ENCODE results near the gene DMWD.
"Not testable (repeated sequence)": the region's sequence is repeated elsewhere in the genome, so short reads cannot be mapped to it uniquely, and the experiment has no call there.

The DMWD gene

GRCh38 chr19:45801603-45802175, 9.0 kb upstream of the DMWD start:
- Histone ChIP-seq H3K27ac (ENCODE audit: low read depth, low read length) (no peak overlapping the region), H3K79me1 (ENCODE audit: low read length) (no peaks in the 10 kb centered on the region), H3K79me2 (ENCODE audit: control insufficient read depth, insufficient read depth, low read length, poor library complexity) (no peaks in the 10 kb centered on the region), H2AK5ac (ENCODE audit: low read length) (no peak overlapping the region), H3K4ac (ENCODE audit: low read depth, low read length) (no peak overlapping the region), H3K14ac (ENCODE audit: low read length) (no peak overlapping the region), H3K27me3 (ENCODE audit: insufficient read depth, low read length) (no peaks in the 10 kb centered on the region), H2BK12ac (ENCODE audit: low read length) (no peak overlapping the region), H3K9me3 (ENCODE audit: insufficient read depth, low read depth, low read length) (no peaks in the 10 kb centered on the region), H4K8ac (ENCODE audit: low read depth, low read length) (no peak overlapping the region), H3K9ac (ENCODE audit: low read length) (no peak overlapping the region), H3K4me1 (ENCODE audit: control insufficient read depth in 1 of 2, insufficient read depth in 2 of 2, low read length in 2 of 2) (peaks cover 0 to 10% of the 10 kb centered on the region in 2 experiments), H2AFZ (ENCODE audit: insufficient read depth, low read length, poor library complexity) (no peak overlapping the region), H3K4me2 (ENCODE audit: low read length) (no peak overlapping the region), H3K36me3 (ENCODE audit: control insufficient read depth in 1 of 2, insufficient read depth in 2 of 2, low read length in 2 of 2) (no peaks in the 10 kb centered on the region), H2BK120ac (ENCODE audit: insufficient read depth, low read length, poor library complexity) (no peak overlapping the region), H3K23ac (ENCODE audit: low read length) (no peak overlapping the region), H3K18ac (ENCODE audit: low read length) (no peak overlapping the region), H3K4me3 (ENCODE audit: low read depth, low read length) (no peak overlapping the region), H4K12ac (ENCODE audit: low read depth, low read length) (no peak overlapping the region), H4K91ac (ENCODE audit: low read depth, low read length) (no peak overlapping the region), H2BK5ac (ENCODE audit: low read depth, low read length, poor library complexity) (no peak overlapping the region)
- WGBS (ENCODE audit: extremely low coverage, insufficient coverage, insufficient read length) = no CpG with 5 or more reads among the region's 7 CpGs
- DNase-seq = no peak

GRCh38 chr19:45800070-45800553, 7.5 kb upstream of the DMWD start:
- Histone ChIP-seq H3K9me3 (ENCODE audit: insufficient read depth, low read depth, low read length) (no peaks in the 10 kb centered on the region), H4K91ac (ENCODE audit: low read depth, low read length) (no peak overlapping the region), H3K4me2 (ENCODE audit: low read length) (no peak overlapping the region), H3K27me3 (ENCODE audit: insufficient read depth, low read length) (no peaks in the 10 kb centered on the region), H2BK12ac (ENCODE audit: low read length) (no peak overlapping the region), H2AK5ac (ENCODE audit: low read length) (no peak overlapping the region), H3K79me2 (ENCODE audit: control insufficient read depth, insufficient read depth, low read length, poor library complexity) (no peaks in the 10 kb centered on the region), H3K27ac (ENCODE audit: low read depth, low read length) (no peak overlapping the region), H4K12ac (ENCODE audit: low read depth, low read length) (no peak overlapping the region), H3K4ac (ENCODE audit: low read depth, low read length) (no peak overlapping the region), H3K23ac (ENCODE audit: low read length) (no peak overlapping the region), H3K79me1 (ENCODE audit: low read length) (no peaks in the 10 kb centered on the region), H3K14ac (ENCODE audit: low read length) (no peak overlapping the region), H2BK5ac (ENCODE audit: low read depth, low read length, poor library complexity) (no peak overlapping the region), H2AFZ (ENCODE audit: insufficient read depth, low read length, poor library complexity) (no peak overlapping the region), H4K8ac (ENCODE audit: low read depth, low read length) (no peak overlapping the region), H3K4me3 (ENCODE audit: low read depth, low read length) (no peak overlapping the region), H3K18ac (ENCODE audit: low read length) (no peak overlapping the region), H3K9ac (ENCODE audit: low read length) (no peak overlapping the region), H2BK120ac (ENCODE audit: insufficient read depth, low read length, poor library complexity) (no peak overlapping the region), H3K36me3 (ENCODE audit: control insufficient read depth in 1 of 2, insufficient read depth in 2 of 2, low read length in 2 of 2) (no peaks in the 10 kb centered on the region), H3K4me1 (ENCODE audit: control insufficient read depth in 1 of 2, insufficient read depth in 2 of 2, low read length in 2 of 2) (peaks cover 0 to 10% of the 10 kb centered on the region in 2 experiments)
- WGBS (ENCODE audit: extremely low coverage, insufficient coverage, insufficient read length) = no CpG with 5 or more reads among the region's 8 CpGs
- DNase-seq = no peak

- DNase-seq = peak; percentile 30 to 74
- not testable (repeated sequence) for H4K8ac ChIP-seq (ENCODE audit: low read depth, low read length); H3K27ac ChIP-seq (ENCODE audit: low read depth, low read length); H2BK12ac ChIP-seq (ENCODE audit: low read length); H3K4me2 ChIP-seq (ENCODE audit: low read length); H3K23ac ChIP-seq (ENCODE audit: low read length); H3K4ac ChIP-seq (ENCODE audit: low read depth, low read length); H2AK5ac ChIP-seq (ENCODE audit: low read length); H3K9me3 ChIP-seq (ENCODE audit: insufficient read depth, low read depth, low read length); H3K14ac ChIP-seq (ENCODE audit: low read length); H3K18ac ChIP-seq (ENCODE audit: low read length); H3K4me1 ChIP-seq (ENCODE audit: control insufficient read depth in 1 of 2, insufficient read depth in 2 of 2, low read length in 2 of 2); H3K79me2 ChIP-seq (ENCODE audit: control insufficient read depth, insufficient read depth, low read length, poor library complexity); H3K36me3 ChIP-seq (ENCODE audit: control insufficient read depth in 1 of 2, insufficient read depth in 2 of 2, low read length in 2 of 2); H2BK120ac ChIP-seq (ENCODE audit: insufficient read depth, low read length, poor library complexity); H2BK5ac ChIP-seq (ENCODE audit: low read depth, low read length, poor library complexity); H3K79me1 ChIP-seq (ENCODE audit: low read length); H3K9ac ChIP-seq (ENCODE audit: low read length); H4K91ac ChIP-seq (ENCODE audit: low read depth, low read length); H3K4me3 ChIP-seq (ENCODE audit: low read depth, low read length); H2AFZ ChIP-seq (ENCODE audit: insufficient read depth, low read length, poor library complexity); H4K12ac ChIP-seq (ENCODE audit: low read depth, low read length); H3K27me3 ChIP-seq (ENCODE audit: insufficient read depth, low read length)
- no CpG with 5 or more reads among the region's 5 CpGs for WGBS (ENCODE audit: extremely low coverage, insufficient coverage, insufficient read length)
Measured at GRCh38 chr19:45799541-45799940, 6.9 kb upstream of the DMWD start.

- no peak overlapping the region for H2AK5ac ChIP-seq (ENCODE audit: low read length)
- DNase-seq = peak; percentile 54 to 77
- H4K8ac ChIP-seq (ENCODE audit: low read depth, low read length) = no peak overlapping the region
- H3K4ac ChIP-seq (ENCODE audit: low read depth, low read length) = no peak overlapping the region
- H4K91ac ChIP-seq (ENCODE audit: low read depth, low read length) = no peak overlapping the region
- H3K4me1 ChIP-seq (ENCODE audit: control insufficient read depth in 1 of 2, insufficient read depth in 2 of 2, low read length in 2 of 2) = peaks cover 0 to 10% of the 10 kb centered on the region in 2 experiments
- no peak overlapping the region for H2BK5ac ChIP-seq (ENCODE audit: low read depth, low read length, poor library complexity)
- no peak overlapping the region for H2AFZ ChIP-seq (ENCODE audit: insufficient read depth, low read length, poor library complexity)
- no peak overlapping the region for H3K4me3 ChIP-seq (ENCODE audit: low read depth, low read length)
- H3K9ac ChIP-seq (ENCODE audit: low read length) = no peak overlapping the region
- H3K27me3 ChIP-seq (ENCODE audit: insufficient read depth, low read length) = no peaks in the 10 kb centered on the region
- no peak overlapping the region for H3K18ac ChIP-seq (ENCODE audit: low read length)
- no peak overlapping the region for H2BK12ac ChIP-seq (ENCODE audit: low read length)
- H4K12ac ChIP-seq (ENCODE audit: low read depth, low read length) = no peak overlapping the region
- no peak overlapping the region for H3K27ac ChIP-seq (ENCODE audit: low read depth, low read length)
- no peaks in the 10 kb centered on the region for H3K79me2 ChIP-seq (ENCODE audit: control insufficient read depth, insufficient read depth, low read length, poor library complexity)
- H3K14ac ChIP-seq (ENCODE audit: low read length) = no peak overlapping the region
- no peaks in the 10 kb centered on the region for H3K79me1 ChIP-seq (ENCODE audit: low read length)
- H3K36me3 ChIP-seq (ENCODE audit: control insufficient read depth in 1 of 2, insufficient read depth in 2 of 2, low read length in 2 of 2) = no peaks in the 10 kb centered on the region
- WGBS (ENCODE audit: extremely low coverage, insufficient coverage, insufficient read length) = no CpG with 5 or more reads among the region's 10 CpGs
- no peaks in the 10 kb centered on the region for H3K9me3 ChIP-seq (ENCODE audit: insufficient read depth, low read depth, low read length)
- H3K4me2 ChIP-seq (ENCODE audit: low read length) = no peak overlapping the region
- H2BK120ac ChIP-seq (ENCODE audit: insufficient read depth, low read length, poor library complexity) = no peak overlapping the region
- H3K23ac ChIP-seq (ENCODE audit: low read length) = no peak overlapping the region
Measured at GRCh38 chr19:45798995-45799517, 6.4 kb upstream of the DMWD start.

Measured in trophoblast cell (in vitro differentiated cells and primary cell).